ENCODE measurements around the gene ANKHD1.
"Not testable (repeated sequence)": the region's sequence is repeated elsewhere in the genome, so short reads cannot be mapped to it uniquely, and the experiment has no call there.

Gene ANKHD1

DNA sequence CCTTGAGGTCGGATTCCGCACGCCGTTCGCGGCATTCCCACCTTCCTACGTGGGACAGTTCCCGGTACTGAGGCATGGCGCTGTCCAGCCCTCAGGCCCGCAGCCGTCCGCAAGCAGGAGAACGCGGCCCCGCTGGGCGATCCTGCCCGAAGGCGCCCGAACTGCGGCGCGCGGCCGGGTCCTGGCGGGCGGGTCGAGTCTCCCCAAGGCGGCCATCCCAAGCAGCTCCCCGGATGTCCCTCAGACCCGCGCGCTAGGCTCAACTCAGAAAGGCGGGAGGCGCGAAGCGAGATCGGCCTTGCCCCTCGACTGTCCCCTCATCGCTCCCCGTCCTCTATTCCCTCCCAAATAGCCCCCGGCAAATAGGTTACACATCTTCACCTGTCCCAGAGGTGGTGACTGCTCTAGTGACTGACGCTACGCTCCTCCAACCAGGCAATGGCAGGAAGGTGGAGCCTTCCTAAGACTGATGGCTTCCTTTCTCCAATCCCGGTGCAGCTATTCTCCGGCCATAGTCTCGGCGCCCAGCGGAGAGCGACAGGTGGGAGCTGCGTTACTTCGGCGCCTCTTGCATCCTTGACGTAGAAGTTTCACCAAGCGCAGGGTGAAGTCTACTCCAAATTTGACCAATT lies 787 bp upstream of the ANKHD1 start:
- Mint-ChIP-seq H3K9me3 (no peaks in the 10 kb centered on the region), H3K27ac (no peak overlapping the region), H3K36me3 (peaks cover 36% of the 10 kb centered on the region), H3K4me1 (peaks cover 34% of the 10 kb centered on the region), H3K4me3 (no peak overlapping the region)
- ATAC-seq (peak; percentile 81), DNase-seq (ENCODE audit: low spot score in 2 of 2) (peak; percentile 75 to 95)

DNA sequence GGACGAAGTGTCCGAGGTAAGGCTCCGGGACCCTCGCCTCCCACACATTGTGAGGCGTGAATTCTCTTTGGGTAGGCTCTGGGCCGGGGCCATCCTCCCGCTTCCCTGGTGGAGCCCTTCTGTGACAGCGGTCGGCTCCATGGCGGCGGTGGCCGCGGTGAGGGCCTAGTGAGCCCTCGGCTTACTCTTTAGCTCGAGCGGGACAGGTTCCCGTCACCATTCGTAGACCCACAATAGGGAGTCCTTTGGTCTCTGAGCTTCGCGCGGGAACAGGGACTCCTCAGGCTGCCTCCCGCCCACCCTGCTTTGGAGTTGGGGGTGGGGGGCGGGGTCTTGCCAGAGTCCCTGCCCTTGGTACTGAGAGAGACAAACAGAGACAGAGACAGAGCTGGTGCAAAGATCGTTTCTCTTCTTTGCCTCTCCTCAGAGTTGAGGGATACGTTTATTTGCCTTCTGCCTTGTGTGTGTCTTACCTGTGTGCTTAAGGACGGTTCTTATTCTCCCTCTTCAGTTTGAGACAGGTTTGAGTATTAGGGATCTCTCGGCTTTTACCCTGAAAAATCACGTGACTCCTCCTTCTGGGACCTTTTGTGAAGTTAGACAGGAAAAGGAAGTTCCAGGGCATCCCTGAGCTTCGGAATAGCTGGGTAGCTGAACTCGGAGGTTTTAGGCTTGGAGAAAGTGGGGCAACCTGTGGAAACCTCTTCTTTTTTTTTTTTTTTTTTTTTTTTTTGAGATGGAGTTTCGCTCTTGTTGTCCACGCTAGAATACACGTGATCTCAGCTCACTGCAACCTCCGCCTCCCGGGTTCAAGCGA lies 833 bp downstream of the ANKHD1 start:
- peaks cover 34% of the 10 kb centered on the region for H3K4me1 Mint-ChIP-seq
- DNase-seq (ENCODE audit: low spot score in 2 of 2) (peak; percentile 38 to 84), ATAC-seq (peak; percentile 2)
- peaks cover 52% of the 10 kb centered on the region for H3K36me3 Mint-ChIP-seq
- H3K4me3 Mint-ChIP-seq, result no peak overlapping the region
- no peaks in the 10 kb centered on the region for H3K9me3 Mint-ChIP-seq
- H3K27ac Mint-ChIP-seq, result no peak overlapping the region

DNA sequence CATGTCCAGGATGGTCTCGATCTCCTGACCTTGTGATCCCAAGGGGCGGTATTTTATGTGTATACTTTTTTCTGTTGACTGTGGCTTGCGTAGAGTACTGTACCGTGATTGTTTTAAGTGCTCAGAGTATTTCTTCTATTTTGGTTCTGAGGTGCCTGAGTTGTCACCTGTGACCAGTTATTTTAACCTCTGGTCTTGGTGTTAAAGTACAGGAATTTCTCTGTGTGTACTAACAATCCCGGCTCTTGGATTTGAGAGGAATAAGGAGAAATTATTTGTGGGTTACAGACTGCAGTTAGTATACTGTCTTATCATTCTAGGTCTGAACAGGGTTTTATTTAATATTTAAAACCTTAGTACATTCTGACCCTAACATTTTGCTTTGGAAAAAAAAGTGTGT lies 2.0 kb downstream of the ANKHD1 start:
- Mint-ChIP-seq H3K36me3 (peaks cover 60% of the 10 kb centered on the region), H3K4me1 (peaks cover 35% of the 10 kb centered on the region), H3K9me3 (no peaks in the 10 kb centered on the region), H3K4me3 (no peak overlapping the region), H3K27ac (no peak overlapping the region)
- DNase-seq (ENCODE audit: low spot score in 2 of 2), result no peak
- no peak for ATAC-seq

DNA sequence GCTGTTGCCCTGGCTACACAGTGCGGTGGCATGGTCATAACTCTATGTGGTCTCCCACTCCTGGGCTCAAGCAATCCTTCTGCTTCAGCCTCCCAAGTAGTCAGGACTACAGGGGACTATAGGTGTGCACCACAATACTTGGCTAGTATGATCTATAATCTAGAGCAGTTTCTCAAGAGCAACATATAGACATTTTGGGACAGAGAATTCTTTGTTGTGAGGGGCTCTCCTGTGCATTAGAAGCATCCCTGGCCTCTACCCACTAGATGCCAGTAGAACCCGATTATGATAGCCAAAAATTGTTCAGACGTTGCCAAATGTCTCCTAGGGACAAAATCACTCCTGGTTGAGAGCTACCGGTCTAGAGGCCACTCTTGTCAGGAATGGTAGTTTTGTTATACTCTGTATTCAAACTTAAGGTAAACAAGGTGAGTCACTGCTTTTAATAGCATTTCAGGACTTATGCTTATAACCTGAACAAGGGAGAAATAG lies 7.2 kb downstream of the ANKHD1 start:
- peak in 1 of 2 donors; percentile 41 for DNase-seq (ENCODE audit: low spot score in 2 of 2)
- no peak for ATAC-seq
- H3K9me3 Mint-ChIP-seq, result no peaks in the 10 kb centered on the region
- H3K4me1 Mint-ChIP-seq, result peaks cover 28% of the 10 kb centered on the region
- peak overlapping the region; percentile 50 for H3K27ac Mint-ChIP-seq
- H3K4me3 Mint-ChIP-seq, result no peak overlapping the region
- H3K36me3 Mint-ChIP-seq, result peaks cover 78% of the 10 kb centered on the region

DNA sequence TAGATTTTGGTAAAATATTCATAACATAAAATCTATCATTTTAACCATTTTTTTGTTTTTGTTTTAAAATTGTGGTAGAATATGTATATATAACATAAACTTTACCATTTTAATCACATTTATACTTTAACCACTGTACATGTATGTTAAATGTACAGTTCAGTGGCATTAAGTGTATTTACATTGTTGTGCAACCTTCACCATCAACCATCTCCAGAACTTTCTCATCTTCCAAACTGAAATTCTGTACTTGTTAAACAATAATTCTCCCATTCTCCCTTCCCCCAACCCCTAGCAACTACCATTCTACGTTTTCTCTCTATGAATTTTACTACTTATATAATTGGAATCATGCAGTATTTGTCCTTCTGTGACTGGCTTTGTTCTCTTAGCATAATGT lies 11.6 kb downstream of the ANKHD1 start:
- DNase-seq (ENCODE audit: low spot score in 2 of 2) (no peak), ATAC-seq (no peak)
- H3K27ac Mint-ChIP-seq, result no peak overlapping the region
- H3K4me3 Mint-ChIP-seq, result no peak overlapping the region
- no peaks in the 10 kb centered on the region for H3K9me3 Mint-ChIP-seq
- H3K36me3 Mint-ChIP-seq, result peaks cover 53% of the 10 kb centered on the region
- H3K4me1 Mint-ChIP-seq, result peaks cover 17% of the 10 kb centered on the region

DNA sequence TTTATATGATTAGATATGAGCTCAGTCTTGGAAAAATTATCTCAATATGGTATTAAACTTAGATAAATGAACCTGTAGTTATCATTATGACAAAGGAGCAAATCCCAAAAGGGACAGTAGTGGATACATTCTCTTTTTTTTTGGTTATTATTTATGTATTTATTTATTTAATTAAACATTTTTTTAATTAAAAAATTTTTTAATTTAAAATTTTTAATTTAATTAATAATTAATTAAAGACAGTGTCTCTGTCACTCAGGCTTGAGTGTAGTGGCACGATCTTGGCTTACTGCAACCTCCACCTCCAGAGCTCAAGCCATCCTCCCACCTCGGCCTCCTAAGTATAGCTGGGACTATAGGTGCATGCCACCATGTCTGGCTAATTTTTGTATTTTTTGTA lies 15.6 kb downstream of the ANKHD1 start:
- Mint-ChIP-seq H3K4me1 (peaks cover 42% of the 10 kb centered on the region), H3K36me3 (peaks cover 59% of the 10 kb centered on the region), H3K4me3 (no peak overlapping the region), H3K27ac (no peak overlapping the region), H3K9me3 (no peaks in the 10 kb centered on the region)
- DNase-seq (ENCODE audit: low spot score in 2 of 2), result no peak
- ATAC-seq, result no peak

DNA sequence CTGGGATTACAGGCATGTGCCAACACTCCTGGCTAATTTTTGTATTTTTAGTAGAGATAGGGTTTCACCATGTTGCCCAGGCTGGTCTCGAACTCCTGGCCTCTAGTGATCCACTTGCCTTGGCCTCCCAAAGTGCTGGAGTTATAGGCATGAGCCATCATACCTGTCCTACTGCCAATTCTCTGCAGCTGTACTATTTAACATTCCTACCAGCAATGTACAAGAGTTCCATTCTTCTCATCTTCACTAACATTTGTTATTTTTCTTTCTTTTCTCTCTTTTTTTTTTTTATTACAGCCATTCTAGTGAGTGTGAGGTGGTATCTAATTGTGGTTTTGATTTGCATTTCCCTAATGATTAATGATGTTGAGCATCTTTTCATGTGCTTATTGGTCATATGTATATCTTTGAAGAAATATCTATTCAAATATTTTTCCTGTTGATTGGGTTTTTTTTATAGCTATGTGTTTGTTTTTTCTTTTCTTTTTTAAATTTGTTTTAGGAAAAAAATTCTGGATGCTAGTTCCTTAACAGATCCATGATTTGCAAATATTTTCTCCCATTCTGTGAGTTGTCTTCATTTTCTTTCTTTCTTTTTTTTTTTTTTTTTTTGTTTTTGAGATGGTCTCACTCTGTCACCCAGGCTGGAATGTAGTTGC lies 17.4 kb downstream of the ANKHD1 start:
- ATAC-seq (no peak), DNase-seq (ENCODE audit: low spot score in 2 of 2) (no peak)
- peaks cover 52% of the 10 kb centered on the region for H3K36me3 Mint-ChIP-seq
- H3K4me3 Mint-ChIP-seq, result no peak overlapping the region
- peaks cover 44% of the 10 kb centered on the region for H3K4me1 Mint-ChIP-seq
- H3K27ac Mint-ChIP-seq, result peak overlapping the region; percentile 67
- no peaks in the 10 kb centered on the region for H3K9me3 Mint-ChIP-seq

DNA sequence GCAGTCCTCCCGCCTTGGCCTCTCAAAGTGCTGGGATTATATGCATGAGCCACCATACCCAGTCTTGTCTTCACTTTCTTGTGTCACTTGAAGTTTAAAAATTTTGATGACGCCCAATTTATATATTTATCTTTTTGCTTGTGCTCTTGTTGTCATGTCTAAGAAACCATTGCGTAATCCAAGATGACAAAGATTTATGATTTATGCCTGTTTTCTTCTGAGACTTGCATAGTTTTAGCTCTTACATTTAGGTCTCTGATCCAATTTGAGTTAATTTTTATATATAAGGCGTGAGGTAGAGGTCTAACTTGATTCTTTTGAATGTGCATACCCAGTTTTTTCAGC lies 18.6 kb downstream of the ANKHD1 start:
- DNase-seq (ENCODE audit: low spot score in 2 of 2), result no peak
- H3K4me3 Mint-ChIP-seq, result no peak overlapping the region
- no peaks in the 10 kb centered on the region for H3K9me3 Mint-ChIP-seq
- peaks cover 46% of the 10 kb centered on the region for H3K4me1 Mint-ChIP-seq
- H3K36me3 Mint-ChIP-seq, result peaks cover 41% of the 10 kb centered on the region
- no peak for ATAC-seq
- H3K27ac Mint-ChIP-seq, result no peak overlapping the region

DNA sequence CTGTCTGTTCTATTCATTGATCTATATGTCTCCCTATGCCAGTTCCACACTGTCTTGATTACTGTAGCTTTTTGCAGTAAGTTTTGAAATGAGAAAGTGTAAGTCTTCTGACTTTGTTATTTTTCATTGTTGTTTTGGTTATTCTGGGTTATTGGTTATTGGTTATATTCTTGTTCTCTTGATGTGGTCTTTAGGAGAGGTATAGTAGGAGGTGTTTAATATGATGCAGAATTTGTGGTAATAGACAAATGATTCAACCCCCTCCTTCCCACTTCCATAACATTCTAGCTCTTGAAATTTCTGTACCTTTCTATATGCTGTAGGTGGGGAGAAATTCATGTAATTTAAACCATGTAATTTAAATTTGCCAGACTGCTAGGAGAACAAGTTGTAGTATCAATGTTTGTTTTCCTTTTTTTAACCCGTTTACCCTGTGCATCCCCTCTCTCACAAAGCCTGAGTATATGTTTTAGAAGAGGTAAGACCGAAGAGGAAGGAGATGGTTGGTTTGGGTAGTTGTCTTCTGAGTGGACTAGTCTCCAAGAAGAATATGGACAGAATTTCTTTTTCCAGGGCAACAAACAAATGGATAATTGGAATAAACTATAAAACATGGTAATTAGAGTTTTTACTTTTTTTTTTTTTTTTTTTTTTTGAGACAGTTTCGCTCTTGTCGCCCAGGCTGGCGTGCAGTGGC lies 19.2 kb downstream of the ANKHD1 start:
- DNase-seq (ENCODE audit: low spot score in 2 of 2) (no peak), ATAC-seq (peak; percentile 85)
- Mint-ChIP-seq H3K9me3 (no peaks in the 10 kb centered on the region), H3K36me3 (peaks cover 38% of the 10 kb centered on the region), H3K4me1 (peaks cover 46% of the 10 kb centered on the region), H3K4me3 (no peak overlapping the region), H3K27ac (no peak overlapping the region)

DNA sequence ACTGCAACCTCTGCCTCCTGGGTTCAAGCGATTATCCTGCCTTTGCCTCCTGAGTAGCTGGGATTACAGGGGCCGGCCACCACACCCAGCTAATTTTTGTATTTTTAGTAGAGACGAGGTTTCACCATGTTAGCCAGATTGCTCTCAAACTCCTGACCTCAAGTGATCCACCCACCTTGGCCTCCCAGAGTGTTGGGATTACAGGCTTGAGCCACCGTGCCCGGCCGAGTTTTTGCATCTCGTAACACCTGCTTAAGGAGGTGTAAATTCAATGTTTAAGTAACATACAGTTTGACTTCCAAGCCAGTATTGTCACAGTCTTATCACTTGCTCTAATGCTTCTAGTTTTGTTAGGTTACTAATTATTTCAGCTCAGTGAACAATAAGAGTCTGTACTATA lies 19.7 kb downstream of the ANKHD1 start:
- DNase-seq (ENCODE audit: low spot score in 2 of 2); H3K9me3 Mint-ChIP-seq; ATAC-seq; H3K4me3 Mint-ChIP-seq; H3K27ac Mint-ChIP-seq: not testable (repeated sequence)
- peaks cover 46% of the 10 kb centered on the region for H3K4me1 Mint-ChIP-seq
- peaks cover 38% of the 10 kb centered on the region for H3K36me3 Mint-ChIP-seq

DNA sequence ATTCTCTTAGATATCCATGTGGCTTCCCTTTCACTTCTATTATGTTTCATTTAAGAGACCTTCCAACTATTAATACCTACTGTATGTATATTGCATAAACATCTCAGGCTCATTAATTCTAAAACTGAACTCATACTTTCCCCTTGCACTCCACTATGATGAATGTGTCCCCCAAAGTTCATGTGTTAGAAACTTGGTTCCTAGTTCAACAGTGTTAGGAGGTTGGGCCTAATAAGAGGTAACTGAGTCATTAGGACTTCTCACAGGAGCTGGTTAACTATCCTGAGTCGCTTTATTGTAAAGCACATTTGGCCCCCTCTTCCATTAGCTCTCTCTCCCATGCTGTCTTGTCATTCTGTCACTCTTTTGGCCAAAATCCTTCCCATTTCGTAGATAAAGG lies 22.0 kb downstream of the ANKHD1 start:
- ATAC-seq, result no peak
- Mint-ChIP-seq H3K9me3 (no peaks in the 10 kb centered on the region), H3K27ac (no peak overlapping the region), H3K4me1 (peaks cover 40% of the 10 kb centered on the region), H3K36me3 (peaks cover 34% of the 10 kb centered on the region), H3K4me3 (no peak overlapping the region)
- no peak for DNase-seq (ENCODE audit: low spot score in 2 of 2)

DNA sequence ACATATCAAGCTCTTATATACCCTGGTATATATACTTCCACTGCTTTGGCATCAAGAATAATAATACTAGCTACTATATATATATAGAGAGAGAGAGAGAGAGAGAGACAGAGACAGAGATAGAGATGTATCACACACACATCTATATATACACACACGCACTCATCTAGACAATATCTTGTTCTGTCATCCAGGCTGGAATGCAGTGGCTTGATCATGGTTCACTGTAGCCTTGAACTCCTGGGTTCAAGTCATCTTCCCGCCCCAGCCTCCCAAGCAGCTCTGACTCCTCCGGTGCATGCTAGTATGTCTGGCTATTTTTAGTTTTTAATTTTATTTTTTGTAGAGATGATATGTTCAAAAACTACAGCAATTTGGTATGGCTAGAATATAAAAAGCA lies 22.5 kb downstream of the ANKHD1 start:
- Mint-ChIP-seq H3K36me3 (peaks cover 28% of the 10 kb centered on the region), H3K9me3 (no peaks in the 10 kb centered on the region), H3K4me1 (peaks cover 35% of the 10 kb centered on the region), H3K27ac (no peak overlapping the region), H3K4me3 (no peak overlapping the region)
- DNase-seq (ENCODE audit: low spot score in 2 of 2) (no peak), ATAC-seq (no peak)

DNA sequence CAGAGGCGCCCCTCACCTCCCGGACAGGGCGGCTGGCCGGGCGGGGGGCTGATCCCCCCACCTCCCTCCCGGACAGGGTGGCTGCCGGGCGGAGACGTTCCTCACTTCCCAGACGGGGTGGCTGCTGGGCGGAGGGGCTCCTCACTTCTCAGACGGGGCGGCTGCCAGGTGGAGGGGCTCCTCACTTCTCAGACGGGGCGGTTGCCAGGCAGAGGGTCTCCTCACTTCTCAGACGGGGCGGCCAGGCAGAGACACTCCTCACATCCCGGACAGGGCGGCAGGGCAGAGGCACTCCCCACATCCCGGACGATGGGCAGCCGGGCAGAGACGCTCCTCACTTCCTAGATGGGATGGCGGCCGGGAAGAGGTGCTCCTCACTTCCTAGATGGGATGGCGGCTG lies 26.1 kb downstream of the ANKHD1 start:
- not testable (repeated sequence) for ATAC-seq; H3K4me3 Mint-ChIP-seq; H3K36me3 Mint-ChIP-seq; DNase-seq (ENCODE audit: low spot score in 2 of 2); H3K9me3 Mint-ChIP-seq; H3K27ac Mint-ChIP-seq
- H3K4me1 Mint-ChIP-seq, result peaks cover 35% of the 10 kb centered on the region

DNA sequence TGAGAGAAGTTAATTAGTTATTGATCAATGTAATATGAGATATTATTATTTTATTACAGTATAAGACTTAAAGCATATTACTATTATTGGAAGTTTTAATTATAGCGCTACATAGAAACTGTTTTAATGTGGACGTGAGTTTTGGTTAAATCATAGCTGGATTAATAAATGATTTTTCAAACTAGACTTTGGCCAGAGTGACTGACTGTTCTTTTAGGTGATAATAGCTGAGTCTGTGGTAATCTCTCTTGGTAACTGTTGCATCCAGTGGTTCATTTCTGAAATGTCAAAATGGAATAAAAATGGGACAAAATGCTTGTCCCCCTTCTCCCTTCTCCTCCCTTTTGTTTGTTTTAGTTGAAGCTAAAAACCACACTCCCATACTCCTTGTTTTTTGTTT lies 28.1 kb downstream of the ANKHD1 start:
- no peak overlapping the region for H3K27ac Mint-ChIP-seq
- peaks cover 28% of the 10 kb centered on the region for H3K4me1 Mint-ChIP-seq
- no peak overlapping the region for H3K4me3 Mint-ChIP-seq
- no peak for ATAC-seq
- H3K36me3 Mint-ChIP-seq, result peaks cover 8% of the 10 kb centered on the region
- H3K9me3 Mint-ChIP-seq, result no peaks in the 10 kb centered on the region
- DNase-seq (ENCODE audit: low spot score in 2 of 2), result no peak

DNA sequence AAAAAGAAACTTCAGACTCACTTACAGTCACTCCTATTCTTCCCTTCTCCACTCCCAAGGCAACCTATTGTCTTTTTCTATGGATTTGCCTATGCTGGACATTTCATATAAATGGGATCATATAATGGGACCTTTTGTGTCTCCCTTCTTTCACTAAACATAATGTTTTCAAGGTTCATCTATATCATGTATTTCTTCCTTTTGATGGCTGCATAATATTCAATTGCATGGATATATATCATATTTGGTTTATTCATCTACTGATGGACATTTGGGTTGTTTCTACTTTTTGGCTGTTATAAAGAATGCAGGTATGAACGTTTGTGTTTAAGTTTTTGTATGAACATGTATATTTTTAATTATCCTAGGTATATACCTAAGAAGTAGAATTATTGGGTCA lies 30.6 kb downstream of the ANKHD1 start:
- no peak for DNase-seq (ENCODE audit: low spot score in 2 of 2)
- Mint-ChIP-seq H3K4me1 (peaks cover 28% of the 10 kb centered on the region), H3K36me3 (peaks cover 24% of the 10 kb centered on the region), H3K4me3 (no peak overlapping the region), H3K27ac (no peak overlapping the region), H3K9me3 (no peaks in the 10 kb centered on the region)
- ATAC-seq, result no peak

All from stimulated activated effector memory CD8-positive, alpha-beta T cell treated with anti-CD3 and anti-CD28 coated beads, Interleukin-12 subunit alpha, Interleukin-12 subunit beta, amount 100 ng/mL, for 72 hours (primary cell).